ENCODE results near the gene TBCD. TPM values are rescaled to one million over a fixed set of nuclear protein-coding genes. Genes with fewer than 3 reads are reported as not detected.

Gene TBCD
- total and polyA plus RNA-seq, 12 donors = 25.6 to 240 (median 66.2) TPM

DNA sequence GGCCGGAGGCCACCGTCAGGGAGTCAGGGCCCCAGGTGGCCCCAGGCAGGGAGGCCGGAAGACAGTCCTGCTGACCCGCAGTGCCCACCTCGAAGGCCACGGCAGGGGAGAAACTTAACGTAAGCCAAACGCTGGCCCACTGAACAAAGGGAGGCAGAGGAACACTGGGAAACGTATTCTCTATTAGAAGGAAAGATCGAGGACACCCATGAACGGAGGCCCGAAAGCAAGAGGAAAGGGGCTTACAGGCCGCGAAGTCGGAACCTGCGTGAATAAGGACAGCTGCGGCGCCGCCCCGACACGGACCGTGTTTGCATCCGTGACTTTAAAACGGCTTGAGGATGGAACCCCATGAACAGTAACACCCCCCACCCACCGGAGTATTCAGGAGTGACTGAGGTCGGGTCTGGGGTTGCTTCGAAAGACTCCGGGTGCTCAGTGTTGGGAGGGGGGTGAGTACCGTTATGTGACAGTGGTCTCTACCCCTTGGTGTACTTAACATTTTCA, 225.2 kb downstream of the TBCD start:
- H3K27ac ChIP-seq = no peak overlapping the region
- no peaks in the 10 kb centered on the region for H3K4me1 ChIP-seq (replicated peaks in 1 of 2)
- H3K9me3 ChIP-seq (replicated peaks in 1 of 3) = no peaks in the 10 kb centered on the region
- TF ChIP-seq, protein P1, sequence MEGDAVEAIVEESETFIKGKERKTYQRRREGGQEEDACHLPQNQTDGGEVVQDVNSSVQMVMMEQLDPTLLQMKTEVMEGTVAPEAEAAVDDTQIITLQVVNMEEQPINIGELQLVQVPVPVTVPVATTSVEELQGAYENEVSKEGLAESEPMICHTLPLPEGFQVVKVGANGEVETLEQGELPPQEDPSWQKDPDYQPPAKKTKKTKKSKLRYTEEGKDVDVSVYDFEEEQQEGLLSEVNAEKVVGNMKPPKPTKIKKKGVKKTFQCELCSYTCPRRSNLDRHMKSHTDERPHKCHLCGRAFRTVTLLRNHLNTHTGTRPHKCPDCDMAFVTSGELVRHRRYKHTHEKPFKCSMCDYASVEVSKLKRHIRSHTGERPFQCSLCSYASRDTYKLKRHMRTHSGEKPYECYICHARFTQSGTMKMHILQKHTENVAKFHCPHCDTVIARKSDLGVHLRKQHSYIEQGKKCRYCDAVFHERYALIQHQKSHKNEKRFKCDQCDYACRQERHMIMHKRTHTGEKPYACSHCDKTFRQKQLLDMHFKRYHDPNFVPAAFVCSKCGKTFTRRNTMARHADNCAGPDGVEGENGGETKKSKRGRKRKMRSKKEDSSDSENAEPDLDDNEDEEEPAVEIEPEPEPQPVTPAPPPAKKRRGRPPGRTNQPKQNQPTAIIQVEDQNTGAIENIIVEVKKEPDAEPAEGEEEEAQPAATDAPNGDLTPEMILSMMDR (IDR thresholded peaks at IDR 0.05) = no peak
- TF ChIP-seq POLR2A (IDR thresholded peaks at IDR 0.05) = no peak
- H3K27me3 ChIP-seq = no peaks in the 10 kb centered on the region
- no peak overlapping the region for H3K4me3 ChIP-seq
- WGBS, 4 donors = 94 to 96% (median 95%) methylated on average over 26 to 29 of the region's 29 CpGs
- no peak for DNase-seq
- H3K36me3 ChIP-seq (replicated peaks in 1 of 2) = no peaks in the 10 kb centered on the region
- intact Hi-C loops (cut with DNase I) = no loop called here

DNA sequence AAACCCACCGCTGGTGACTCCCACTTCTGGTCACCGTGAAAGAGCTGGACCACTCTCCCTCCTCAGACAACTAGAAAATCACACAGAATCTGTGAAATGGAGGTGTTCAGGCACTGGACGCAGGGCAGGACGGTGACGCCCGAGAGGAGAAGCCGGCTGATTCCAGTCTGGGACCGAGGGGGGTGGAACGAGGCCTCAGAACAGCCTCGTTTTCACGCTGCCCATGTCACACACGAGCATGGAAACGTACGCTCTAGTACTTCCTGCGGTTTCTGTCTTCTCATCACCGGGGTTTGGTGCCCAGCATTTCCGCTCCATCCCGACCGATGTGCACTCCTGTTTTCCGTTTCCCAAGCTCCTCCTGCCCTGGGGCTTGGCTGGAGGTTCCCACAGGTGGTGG, 225.7 kb downstream of the TBCD start:
- TF ChIP-seq POLR2A (IDR thresholded peaks at IDR 0.05) = no peak
- TF ChIP-seq, protein P1 (IDR thresholded peaks at IDR 0.05) = no peak
- intact Hi-C loops (cut with DNase I) = no loop called here
- Histone ChIP-seq H3K36me3 (replicated peaks in 1 of 2) (no peaks in the 10 kb centered on the region), H3K4me3 (no peak overlapping the region), H3K27ac (no peak overlapping the region), H3K9me3 (replicated peaks in 1 of 3) (no peaks in the 10 kb centered on the region), H3K27me3 (no peaks in the 10 kb centered on the region), H3K4me1 (replicated peaks in 1 of 2) (no peaks in the 10 kb centered on the region)
- WGBS, 4 donors = 90 to 93% (median 91%) methylated on average over 20 of the region's 20 CpGs
- DNase-seq = no peak

DNA sequence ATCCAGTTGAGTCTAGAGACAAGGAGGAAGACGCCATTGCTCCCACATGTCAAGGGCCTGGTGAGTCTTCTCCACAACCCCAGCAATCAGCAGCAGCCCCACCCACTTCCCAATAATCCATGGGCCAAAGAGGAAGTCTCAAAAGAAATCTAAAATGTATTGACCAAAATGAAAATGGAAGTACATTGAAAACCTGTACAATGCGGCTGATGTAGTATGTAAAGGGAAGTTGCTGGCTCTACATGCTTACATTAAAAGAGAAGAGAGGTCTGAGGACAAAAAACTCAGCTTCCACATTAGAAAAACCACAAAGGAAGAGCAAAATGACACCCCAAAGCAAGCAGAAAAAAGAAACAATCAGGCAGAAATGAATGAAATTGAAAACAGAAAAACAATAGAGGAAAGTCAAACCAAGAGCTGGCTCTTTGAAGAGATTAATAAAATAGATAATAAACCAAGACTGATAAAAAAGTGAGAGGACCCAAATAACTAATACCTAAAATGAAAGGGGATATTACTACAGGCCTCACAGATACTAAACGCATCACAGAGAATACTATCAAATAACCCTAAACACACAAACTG, 227.0 kb downstream of the TBCD start:
- peak in 2 of 7 donors; percentile 42 for DNase-seq
- Histone ChIP-seq H3K9me3 (replicated peaks in 1 of 3) (no peaks in the 10 kb centered on the region), H3K4me1 (replicated peaks in 1 of 2) (no peaks in the 10 kb centered on the region), H3K36me3 (replicated peaks in 1 of 2) (no peaks in the 10 kb centered on the region), H3K27me3 (no peaks in the 10 kb centered on the region), H3K27ac (peak overlapping the region in 1 of 5 donors; percentile 9), H3K4me3 (no peak overlapping the region)
- no peak for TF ChIP-seq POLR2A (IDR thresholded peaks at IDR 0.05)
- TF ChIP-seq, protein P1 (IDR thresholded peaks at IDR 0.05) = no peak
- intact Hi-C loops (cut with DNase I) = no loop called here
- WGBS, 4 donors = 73 to 82% (median 77%) methylated on average over 3 of the region's 3 CpGs

DNA sequence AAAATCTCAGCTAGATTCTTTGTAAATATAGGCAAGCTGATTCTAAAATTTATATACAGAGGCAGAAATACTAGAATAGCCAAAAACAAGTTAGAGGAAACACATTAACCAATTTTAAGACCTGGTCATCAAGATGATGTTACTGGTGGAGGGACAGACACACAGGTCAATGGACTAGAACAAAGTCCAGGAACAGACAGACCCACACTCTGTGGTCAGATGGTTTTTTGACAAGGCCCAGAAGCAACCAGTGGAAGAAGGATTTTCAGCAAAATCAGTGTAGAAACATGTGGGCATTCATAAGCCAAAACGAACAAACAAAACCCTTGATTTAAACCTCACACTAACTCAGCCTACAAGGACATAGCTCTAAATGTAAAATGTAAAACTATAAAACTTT, 227.9 kb downstream of the TBCD start:
- no peak for DNase-seq
- H3K4me1 ChIP-seq (replicated peaks in 1 of 2) = no peaks in the 10 kb centered on the region
- intact Hi-C loops (cut with DNase I) = no loop called here
- WGBS, 4 donors = 74 to 86% (median 81%) methylated on average over 1 of the region's 1 CpG
- H3K27me3 ChIP-seq = no peaks in the 10 kb centered on the region
- H3K36me3 ChIP-seq (replicated peaks in 1 of 2) = no peaks in the 10 kb centered on the region
- H3K9me3 ChIP-seq (replicated peaks in 1 of 3) = no peaks in the 10 kb centered on the region
- no peak overlapping the region for H3K4me3 ChIP-seq
- H3K27ac ChIP-seq = no peak overlapping the region
- TF ChIP-seq, protein P1 (IDR thresholded peaks at IDR 0.05) = no peak
- TF ChIP-seq POLR2A (IDR thresholded peaks at IDR 0.05) = no peak
